ENCODE data around the gene CCP110. TPM values are rescaled to one million over a fixed set of nuclear protein-coding genes. Genes with fewer than 3 reads are reported as not detected.

Gene CCP110
- total RNA-seq, 1 experiment from 2014 or later = 42.1 TPM

GRCh38 chr16:19513377-19514053 lies 10.2 kb upstream of the CCP110 start:
- no TSS peak for BruUV-seq (replicated peaks)
- DNase-seq (ENCODE audit: low spot score) = no peak
- no peaks in the 10 kb centered on the region for H3K9me3 ChIP-seq (ENCODE audit: low read depth, low read length, poor library complexity, severe bottlenecking)
- no peak overlapping the region for H3K4me3 ChIP-seq (ENCODE audit: low read depth, low read length, poor library complexity, severe bottlenecking)
- ChIA-PET CTCF (interaction anchor here (0.6 kb wide), 1 partner anchor 20 kb away, joined by 3 read pairs; no protein-coding TSS in a partner anchor), POLR2A (ENCODE audit: low non-redundant PET) (no interaction called here)
- H3K27ac ChIP-seq (ENCODE audit: low read depth, low read length, poor library complexity, severe bottlenecking) = no peak overlapping the region
- no peak for TF ChIP-seq CTCF (conservative IDR thresholded peaks at IDR 0.05; ENCODE audit: low read depth, low read length)
- TF ChIP-seq EZH2 (IDR thresholded peaks at IDR 0.05; ENCODE audit: borderline replicate concordance, low read depth, low read length, poor library complexity, severe bottlenecking) = no peak
- intact Hi-C loops (cut with micrococcal nuclease; ENCODE audit: unreplicated experiment) = no loop called here
- peaks cover 32% of the 10 kb centered on the region for H3K36me3 ChIP-seq (ENCODE audit: insufficient read depth, low read length, poor library complexity, severe bottlenecking)
- H3K4me1 ChIP-seq (ENCODE audit: insufficient read depth, low read length, poor library complexity, severe bottlenecking) = peaks cover 3% of the 10 kb centered on the region
- no peaks in the 10 kb centered on the region for H3K27me3 ChIP-seq (replicated peaks; ENCODE audit: insufficient read depth, low read depth, low read length, poor library complexity)

GRCh38 chr16:19515757-19516156 lies 8.0 kb upstream of the CCP110 start:
- H3K27ac ChIP-seq (ENCODE audit: low read depth, low read length, poor library complexity, severe bottlenecking) = no peak overlapping the region
- H3K27me3 ChIP-seq (replicated peaks; ENCODE audit: insufficient read depth, low read depth, low read length, poor library complexity) = no peaks in the 10 kb centered on the region
- H3K4me3 ChIP-seq (ENCODE audit: low read depth, low read length, poor library complexity, severe bottlenecking) = no peak overlapping the region
- peaks cover 26% of the 10 kb centered on the region for H3K36me3 ChIP-seq (ENCODE audit: insufficient read depth, low read length, poor library complexity, severe bottlenecking)
- no peak for TF ChIP-seq CTCF (conservative IDR thresholded peaks at IDR 0.05; ENCODE audit: low read depth, low read length)
- TF ChIP-seq EZH2 (IDR thresholded peaks at IDR 0.05; ENCODE audit: borderline replicate concordance, low read depth, low read length, poor library complexity, severe bottlenecking) = no peak
- no peaks in the 10 kb centered on the region for H3K9me3 ChIP-seq (ENCODE audit: low read depth, low read length, poor library complexity, severe bottlenecking)
- intact Hi-C loops (cut with micrococcal nuclease; ENCODE audit: unreplicated experiment) = no loop called here
- CTCF ChIA-PET = no interaction called here
- POLR2A ChIA-PET (ENCODE audit: low non-redundant PET) = no interaction called here
- no peak for DNase-seq (ENCODE audit: low spot score)
- no TSS peak for BruUV-seq (replicated peaks)
- H3K4me1 ChIP-seq (ENCODE audit: insufficient read depth, low read length, poor library complexity, severe bottlenecking) = peaks cover 11% of the 10 kb centered on the region

- no TSS peak for BruUV-seq (replicated peaks)
- TF ChIP-seq EZH2 (IDR thresholded peaks at IDR 0.05; ENCODE audit: borderline replicate concordance, low read depth, low read length, poor library complexity, severe bottlenecking) (no peak), CTCF (conservative IDR thresholded peaks at IDR 0.05; ENCODE audit: low read depth, low read length) (no peak)
- Histone ChIP-seq H3K27ac (ENCODE audit: low read depth, low read length, poor library complexity, severe bottlenecking) (no peak overlapping the region), H3K4me1 (ENCODE audit: insufficient read depth, low read length, poor library complexity, severe bottlenecking) (peaks cover 18% of the 10 kb centered on the region), H3K9me3 (ENCODE audit: low read depth, low read length, poor library complexity, severe bottlenecking) (no peaks in the 10 kb centered on the region), H3K36me3 (ENCODE audit: insufficient read depth, low read length, poor library complexity, severe bottlenecking) (peaks cover 25% of the 10 kb centered on the region), H3K27me3 (replicated peaks; ENCODE audit: insufficient read depth, low read depth, low read length, poor library complexity) (no peaks in the 10 kb centered on the region), H3K4me3 (ENCODE audit: low read depth, low read length, poor library complexity, severe bottlenecking) (no peak overlapping the region)
- POLR2A ChIA-PET (ENCODE audit: low non-redundant PET) = no interaction called here
- CTCF ChIA-PET = no interaction called here
- no peak for DNase-seq (ENCODE audit: low spot score)
- intact Hi-C loops (cut with micrococcal nuclease; ENCODE audit: unreplicated experiment) = no loop called here
Observed at GRCh38 chr16:19517424-19518089, 6.2 kb upstream of the CCP110 start.
